Stimulated activated CD8-positive, alpha-beta memory T cell treated with anti-CD3 and anti-CD28 coated beads, Interleukin-7, amount 100 ng/mL, for 1 hour (primary cell): ENCODE results near the gene RAB5IF.
A peak's percentile ranks its signal among the peaks of the same experiment; 100 is the strongest.
"Not testable (repeated sequence)": the region's sequence is repeated elsewhere in the genome, so short reads cannot be mapped to it uniquely, and the experiment has no call there.

ENCODE experiments used
- DNase-seq, 2 donors: peaks; one replicate each; pipeline ENCODE4 v3.0.0-alpha.2; 2020; ENCODE audit warnings: low read depth in 2 of 2

RAB5IF gene

DNA sequence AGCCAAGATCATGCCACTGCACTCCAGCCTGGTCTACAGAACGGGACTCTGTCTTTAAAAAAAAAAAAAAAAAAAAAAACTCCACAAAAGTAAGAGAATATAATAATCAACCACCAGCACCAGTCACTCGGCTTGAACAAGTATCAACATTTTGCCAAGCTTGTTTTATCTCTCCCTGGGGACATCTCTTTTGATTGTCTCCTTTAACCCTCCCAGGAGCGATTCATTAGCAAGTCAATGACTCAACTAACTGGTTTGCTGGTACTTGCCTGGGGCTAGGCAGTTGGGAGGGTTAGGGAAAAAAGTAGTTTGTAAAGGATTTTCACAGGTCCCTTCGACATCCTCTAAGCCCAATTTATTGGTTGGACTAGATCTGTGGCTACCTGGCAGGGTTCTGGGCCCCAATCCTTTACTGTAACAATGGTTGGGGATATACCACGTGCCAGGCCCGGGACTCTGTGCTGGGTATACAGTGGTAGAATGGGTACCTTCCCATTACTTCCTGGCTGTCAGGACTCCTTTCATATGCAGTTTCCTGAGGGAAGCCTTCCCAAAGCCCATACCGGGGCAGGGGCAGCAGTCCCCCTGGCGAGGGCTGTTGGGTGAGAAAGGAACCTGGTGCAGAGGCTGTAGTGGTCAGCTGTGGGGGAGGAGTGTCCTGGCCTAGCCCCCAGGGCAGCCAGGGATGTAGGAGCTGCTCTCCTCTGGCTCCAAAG lies 20.0 kb upstream of the RAB5IF start:
- DNase-seq: no peak

DNA sequence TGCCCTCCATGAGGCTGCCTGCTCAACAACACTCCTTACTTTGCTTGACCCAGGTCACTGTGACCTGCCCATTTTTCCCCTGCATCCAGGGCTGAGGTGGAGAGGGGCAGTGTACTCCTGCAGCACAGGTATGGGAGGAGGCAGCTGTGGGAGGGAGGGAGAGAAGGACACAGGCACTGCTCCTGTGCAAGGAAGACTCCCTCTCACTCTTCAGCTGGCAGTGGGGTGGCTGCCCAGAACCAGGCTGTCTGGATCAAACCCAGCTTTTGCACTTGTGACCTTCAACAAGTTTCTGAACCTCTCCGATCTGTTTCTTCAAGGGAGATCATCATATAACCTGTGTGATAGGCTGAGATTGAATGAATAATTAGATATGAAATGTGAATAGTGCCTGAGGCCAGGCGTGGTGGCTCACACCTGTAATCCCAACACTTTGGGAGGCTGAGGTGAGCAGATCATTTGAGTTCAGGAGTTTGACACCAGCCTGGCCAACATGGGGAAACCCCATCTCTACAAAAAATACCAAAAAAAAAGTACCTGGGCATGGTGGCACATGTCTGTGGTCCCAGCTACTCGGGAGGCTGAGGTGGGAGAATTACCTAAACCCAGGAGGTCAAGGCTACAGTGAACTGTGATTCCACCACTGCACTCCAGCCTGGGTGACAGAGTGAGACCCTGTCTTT lies 18.1 kb upstream of the RAB5IF start:
- DNase-seq: no peak

DNA sequence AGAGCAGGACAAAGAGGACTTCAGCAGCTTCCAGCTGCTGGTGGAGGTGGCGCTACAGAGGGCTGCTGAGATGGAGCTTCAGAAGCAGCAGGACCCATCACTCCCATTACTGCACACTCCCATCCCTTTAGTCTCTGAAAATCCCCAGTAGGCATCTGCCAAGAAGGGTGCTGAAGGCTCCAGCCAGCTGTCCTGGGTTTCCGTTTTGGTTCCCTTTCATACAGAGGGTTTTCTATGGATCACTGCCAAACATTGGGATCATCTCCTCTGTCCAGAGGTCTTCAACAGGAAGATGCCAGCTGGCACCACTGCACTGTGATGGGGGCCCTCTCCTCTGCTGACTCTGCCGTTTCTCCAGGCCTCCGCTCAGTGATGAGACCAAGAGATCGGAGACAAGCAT lies 14.3 kb upstream of the RAB5IF start:
- DNase-seq: no peak

DNA sequence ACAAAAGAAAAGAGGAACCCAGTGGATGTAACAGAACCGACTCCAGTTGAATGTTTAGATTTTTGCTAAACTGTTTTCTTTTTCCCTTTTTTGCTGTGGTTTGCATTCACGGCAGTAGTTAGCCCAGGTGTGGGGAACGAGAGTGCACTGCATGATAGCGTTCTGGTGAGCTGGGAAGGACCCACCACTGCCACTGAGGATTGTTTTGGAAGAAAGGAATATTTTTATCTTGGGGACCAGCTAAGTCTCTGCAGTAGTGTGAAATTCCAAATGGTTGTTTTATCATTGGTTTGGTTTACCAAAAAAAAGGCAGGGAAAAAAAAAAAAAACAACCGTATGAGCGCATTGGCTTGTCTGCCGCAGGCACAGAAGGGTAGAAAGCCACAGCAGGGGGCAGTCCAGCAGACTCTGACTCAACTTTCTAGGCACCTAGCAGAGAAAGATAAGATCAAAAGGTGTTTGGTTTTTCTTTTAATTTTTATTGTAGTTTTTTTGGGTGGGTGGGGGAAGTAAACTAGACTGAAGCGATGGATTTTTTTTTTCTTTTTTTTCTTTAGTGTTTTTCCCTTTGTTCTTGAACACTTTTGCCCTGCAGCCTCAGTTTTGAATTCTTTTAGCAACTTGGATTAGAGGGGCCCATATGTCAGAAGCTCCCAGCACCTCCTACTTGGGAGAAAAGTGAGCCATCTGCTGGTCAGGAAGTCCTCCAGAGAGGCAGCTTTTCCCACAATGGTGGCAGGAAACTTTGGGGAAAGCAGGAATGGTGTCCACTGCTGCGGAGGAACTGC lies 13.5 kb upstream of the RAB5IF start:
- DNase-seq: no peak

DNA sequence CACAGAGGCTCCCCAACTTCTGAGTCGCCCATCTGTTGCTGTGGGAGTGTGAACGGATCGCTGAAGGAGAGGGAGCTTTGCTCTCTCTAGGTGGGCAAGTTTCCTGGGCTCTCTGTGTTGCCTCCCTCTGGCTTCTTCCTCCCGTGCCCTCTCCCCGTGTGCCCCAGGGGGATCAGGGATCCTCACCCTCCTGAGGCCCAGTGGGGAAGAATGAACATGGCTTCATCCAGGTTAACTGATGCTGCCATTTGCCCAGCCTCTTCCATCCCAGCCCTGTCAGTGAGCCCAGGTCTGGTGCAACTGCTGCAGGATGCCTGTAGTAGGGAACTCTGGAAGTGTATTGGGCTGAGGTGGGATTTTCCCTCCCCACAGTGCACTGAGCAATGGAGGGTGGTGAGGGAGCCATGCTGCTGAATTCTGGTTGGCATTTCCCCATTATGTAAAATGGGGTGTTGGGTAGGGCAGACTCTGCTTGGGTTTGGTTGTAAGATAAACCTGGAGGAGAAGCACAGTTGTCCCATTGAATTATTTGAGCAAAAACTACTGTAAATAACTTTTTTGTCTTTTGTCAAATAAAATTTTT lies 12.1 kb upstream of the RAB5IF start:
- DNase-seq: no peak

DNA sequence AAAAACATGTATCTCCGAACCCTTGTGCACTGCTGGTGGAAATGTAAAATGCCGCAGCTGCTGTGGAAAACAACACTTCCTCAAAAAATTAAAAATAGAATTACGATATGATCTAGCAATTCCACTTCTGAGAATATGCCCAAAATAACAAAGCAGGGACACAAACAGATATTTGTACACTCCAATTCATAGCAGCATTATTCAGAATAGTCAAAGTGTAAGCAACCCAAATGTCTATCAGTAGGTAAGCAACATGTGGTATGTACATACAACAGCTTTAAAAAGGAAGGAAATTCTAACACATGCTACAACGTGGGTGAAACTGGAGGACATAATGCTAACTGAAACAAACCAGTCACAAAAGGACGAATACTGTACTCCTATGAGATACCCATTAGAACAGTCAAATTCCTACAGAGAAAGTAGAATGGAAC lies 5.7 kb upstream of the RAB5IF start:
- DNase-seq: no peak

DNA sequence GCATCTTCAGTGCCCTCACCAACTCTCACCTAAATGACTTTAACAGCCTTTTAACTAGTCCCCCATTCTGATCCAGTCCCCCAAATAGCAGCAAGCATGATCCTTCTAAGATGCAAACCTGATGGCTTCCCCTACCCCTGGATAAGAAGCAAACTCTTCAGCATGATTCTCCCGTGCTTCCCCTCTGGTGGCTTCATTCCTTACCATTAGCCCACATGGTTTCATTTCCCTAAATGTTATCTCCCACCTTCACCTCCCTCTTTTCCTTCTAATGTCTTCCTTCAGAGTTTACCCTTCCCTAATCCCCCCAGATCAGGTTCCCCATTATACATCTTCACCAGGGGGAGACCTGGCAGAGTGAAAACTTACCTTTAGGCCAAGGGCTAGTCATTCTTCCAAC lies 4.0 kb upstream of the RAB5IF start:
- DNase-seq: no peak

DNA sequence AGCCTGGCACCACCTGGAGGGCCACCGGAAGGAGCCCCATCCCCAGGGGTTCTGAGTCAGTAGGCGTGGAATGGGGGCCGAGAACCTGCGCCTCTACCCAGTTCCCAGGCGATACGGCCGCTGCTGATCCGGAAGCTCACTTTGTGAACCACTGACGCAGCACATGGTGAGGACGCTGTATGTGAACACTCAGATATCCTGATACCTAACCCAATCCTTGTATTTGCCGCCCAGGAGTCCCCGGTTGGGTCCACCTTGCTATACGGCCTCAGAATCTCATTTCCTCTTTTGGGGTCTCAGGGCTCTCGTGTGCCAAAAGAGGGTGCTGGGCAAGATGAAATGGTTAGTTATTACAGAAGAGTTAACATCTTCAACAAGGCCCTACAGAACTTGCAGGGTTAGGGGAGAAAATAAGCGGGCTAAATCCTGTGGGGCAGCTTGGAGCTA lies 604 bp upstream of the RAB5IF start:
- DNase-seq: peak in 1 of 2 donors; percentile 31

DNA sequence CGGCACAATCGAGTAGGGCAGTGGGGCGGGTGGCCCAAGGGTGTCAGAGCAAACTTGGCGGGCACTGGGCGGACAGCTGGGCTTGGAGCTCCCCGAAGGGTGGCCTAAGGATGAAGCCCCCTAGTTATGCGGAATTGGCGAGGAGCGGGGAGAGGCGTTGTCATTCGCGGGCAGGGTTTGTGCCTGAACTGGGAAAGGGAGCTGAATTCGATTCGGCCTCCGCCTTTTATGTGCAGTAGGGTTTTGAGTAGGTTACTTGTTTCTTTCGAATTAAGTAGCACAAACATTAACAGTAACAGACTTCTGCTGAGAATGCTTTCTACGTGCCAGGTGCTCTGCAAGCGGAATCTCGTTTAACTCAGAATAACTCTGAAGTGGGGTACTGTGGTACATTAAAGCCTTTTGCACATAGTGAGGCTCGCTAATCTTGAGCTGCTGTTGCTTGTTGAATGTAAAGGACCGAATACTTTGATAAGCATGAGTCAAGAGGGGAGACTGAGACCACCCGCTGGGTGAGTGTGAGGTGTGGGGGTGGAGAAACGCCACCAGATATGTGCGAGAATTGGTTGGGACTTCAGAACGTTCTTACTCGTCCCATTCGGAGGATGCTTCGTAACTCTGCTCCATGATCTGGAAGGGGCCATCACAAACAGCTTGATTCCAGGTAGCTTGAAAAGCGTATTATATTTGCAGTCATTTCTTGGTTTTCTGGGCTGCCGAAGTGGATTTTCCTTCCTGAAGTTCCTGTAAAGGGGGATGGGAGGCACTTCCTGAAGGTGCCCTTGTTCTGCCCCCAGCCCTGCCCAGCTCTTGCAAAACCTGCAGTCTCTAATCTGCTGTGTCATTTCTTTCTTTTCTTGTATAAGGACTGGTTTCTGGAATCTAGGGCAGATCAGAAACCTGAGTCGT lies 833 bp downstream of the RAB5IF start:
- DNase-seq: no peak

DNA sequence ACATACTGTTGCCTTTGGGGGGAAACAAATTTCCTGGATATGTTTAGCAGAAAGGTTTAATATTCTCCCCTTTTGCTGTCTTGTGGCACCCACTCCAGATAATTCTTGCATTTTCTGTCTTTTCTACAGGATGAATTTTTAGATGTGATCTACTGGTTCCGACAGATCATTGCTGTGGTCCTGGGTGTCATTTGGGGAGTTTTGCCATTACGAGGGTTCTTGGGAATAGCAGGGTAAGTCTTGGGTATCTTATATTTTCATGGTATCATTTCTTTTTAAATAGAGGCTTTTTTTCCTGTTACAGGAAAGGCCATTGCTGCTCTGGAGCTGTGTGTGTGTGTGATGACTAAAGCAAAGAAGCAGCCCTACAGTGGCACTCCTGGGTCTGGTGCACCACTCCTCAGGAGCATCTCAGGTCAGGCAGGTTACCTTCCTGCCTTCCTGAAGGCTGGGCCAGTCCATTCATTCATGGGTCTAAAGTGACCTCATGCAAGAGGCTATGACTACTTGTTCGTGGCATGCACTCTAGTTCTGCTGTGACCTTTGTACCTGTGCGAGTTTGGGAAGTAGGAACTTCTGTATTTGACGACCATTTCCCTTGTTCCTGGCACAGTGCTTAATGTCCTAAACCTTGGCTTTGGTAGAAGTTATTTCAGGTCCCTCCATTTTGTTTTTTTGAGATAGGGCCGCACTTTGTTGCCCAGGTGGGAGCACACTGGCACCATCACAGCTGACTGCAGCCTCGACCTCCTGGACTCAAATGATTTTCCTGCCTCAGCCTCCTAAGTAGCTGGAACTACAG lies 2.2 kb downstream of the RAB5IF start:
- DNase-seq: no peak

DNA sequence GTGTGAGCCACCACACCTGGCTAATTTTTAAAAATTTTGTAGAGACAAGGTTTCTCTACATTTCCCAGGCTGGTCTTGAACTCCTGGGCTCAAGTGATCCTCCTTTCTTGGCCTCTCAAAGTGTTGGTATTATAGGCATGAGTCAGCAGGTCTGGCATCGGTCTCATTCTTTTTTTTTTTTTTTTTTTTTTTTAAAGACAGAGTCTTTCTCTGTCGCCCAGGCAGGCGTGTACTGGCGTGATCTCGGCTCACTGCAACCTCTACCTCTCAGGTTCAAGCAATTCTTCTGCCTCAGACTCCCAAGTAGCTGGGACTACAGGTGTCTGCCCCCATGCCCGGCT lies 2.8 kb downstream of the RAB5IF start:
- not testable (repeated sequence) for DNase-seq

DNA sequence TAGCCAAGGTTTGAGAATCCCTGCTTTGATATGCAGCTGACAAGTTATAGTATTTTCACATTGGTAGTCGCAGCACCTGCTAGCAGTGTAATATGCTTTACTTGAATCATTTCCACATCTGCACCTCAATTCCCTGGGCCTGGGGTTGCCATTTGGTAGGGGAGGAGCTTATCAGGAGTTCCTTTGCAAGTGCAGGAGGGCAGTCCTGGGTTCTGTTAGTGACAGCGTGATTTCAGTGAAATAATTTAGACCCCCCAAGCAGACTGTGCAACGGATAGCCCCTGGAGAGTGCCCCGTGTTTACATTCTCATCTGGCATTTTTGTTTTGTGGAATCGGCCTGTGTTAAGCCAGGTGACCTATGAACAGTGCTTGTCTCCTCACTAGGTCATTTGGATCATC lies 6.0 kb downstream of the RAB5IF start:
- DNase-seq: no peak

DNA sequence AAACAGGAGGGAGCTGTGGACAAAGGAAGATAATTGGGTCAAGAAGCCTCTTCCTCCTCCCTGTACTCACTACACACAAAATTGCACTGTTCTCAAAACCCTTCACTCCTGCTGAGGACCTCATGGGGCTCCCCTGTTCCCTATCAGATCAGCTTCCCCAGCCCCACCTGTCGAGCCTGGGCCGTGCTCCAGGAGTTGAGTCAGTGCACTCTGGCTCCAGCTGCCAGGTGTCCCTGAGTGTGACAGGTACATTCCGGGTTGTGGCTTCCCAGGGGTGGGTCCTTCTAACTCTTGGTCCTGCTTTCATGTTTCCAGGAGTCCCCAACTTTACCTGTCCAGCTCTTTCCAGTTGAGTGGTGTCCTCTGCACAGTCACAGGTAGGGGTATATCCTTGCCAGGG lies 8.4 kb downstream of the RAB5IF start:
- DNase-seq: no peak

DNA sequence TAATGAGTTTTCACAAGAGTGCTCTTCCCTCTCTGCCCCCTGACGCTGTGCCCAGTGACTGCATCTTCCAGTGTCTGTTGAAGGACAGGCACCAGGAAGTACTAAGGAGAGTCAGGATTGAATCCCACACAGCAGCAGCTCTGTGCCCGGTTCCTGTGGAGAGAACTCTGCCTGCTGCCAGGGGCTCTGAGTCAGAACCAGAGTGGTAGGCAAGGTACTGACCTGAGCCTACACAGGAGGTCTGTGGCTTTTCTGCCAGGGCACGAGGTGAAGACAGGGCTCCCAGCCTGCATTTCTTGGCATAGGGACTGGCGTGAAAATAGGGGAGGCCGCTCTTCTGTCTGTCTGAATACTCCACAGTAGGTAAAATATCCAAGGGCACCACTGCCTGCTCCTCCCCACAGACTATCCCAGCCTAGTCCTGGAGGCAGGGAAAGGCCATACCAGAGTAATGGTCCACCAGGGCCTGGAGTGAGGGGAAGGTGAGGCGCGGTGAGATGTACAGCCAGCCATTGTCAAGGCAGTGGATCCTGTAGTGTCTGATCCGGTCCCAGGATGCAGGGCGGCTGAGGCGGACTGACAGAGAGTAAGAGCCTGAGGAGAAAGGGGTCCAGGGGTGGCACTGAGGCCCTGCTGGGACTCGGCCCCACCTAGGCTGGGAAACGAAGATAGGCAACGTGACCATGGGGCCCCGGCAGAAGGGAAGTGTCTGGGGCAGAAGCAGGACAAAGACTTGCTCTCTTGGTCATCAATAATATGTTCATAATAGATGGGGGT lies 9.4 kb downstream of the RAB5IF start:
- DNase-seq: no peak

DNA sequence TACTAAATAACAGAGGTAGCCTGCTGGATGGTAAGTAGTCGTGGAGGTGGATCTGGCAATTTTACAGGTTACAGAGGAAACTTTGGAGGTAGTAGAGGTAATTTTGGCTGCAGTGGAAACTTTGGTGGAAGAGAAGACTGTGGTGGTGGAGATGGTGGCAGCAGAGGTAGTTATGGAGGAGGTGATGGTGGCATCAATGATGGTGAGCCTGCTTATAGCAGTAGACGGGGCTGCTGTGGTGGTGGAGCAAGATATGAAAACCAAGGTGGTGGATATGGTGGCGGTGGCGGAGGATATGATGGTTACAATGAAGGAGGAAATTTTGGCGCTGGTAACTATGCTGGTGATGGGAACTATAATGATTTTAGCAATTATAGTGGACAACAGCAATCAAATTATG lies 15.3 kb downstream of the RAB5IF start:
- no peak for DNase-seq

DNA sequence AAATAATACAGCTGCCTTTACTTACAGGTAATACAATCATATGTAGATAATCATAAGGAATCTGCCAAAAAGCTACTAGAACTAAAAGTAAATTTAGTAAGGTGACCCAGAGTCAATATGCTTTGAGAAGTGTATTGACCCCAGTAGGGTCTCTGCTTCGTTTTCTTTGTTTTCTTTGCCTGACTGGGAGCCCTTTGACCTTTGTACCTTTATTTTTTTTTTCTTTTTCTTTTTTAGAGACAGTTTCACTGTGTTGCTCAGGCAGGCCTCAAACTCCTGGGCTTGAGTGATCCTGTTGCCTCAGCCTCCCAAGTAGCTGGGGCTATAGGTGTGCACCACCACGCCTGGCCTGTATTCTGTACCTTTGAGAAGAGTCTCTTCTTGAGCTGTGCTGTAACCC lies 17.9 kb downstream of the RAB5IF start:
- DNase-seq: no peak

DNA sequence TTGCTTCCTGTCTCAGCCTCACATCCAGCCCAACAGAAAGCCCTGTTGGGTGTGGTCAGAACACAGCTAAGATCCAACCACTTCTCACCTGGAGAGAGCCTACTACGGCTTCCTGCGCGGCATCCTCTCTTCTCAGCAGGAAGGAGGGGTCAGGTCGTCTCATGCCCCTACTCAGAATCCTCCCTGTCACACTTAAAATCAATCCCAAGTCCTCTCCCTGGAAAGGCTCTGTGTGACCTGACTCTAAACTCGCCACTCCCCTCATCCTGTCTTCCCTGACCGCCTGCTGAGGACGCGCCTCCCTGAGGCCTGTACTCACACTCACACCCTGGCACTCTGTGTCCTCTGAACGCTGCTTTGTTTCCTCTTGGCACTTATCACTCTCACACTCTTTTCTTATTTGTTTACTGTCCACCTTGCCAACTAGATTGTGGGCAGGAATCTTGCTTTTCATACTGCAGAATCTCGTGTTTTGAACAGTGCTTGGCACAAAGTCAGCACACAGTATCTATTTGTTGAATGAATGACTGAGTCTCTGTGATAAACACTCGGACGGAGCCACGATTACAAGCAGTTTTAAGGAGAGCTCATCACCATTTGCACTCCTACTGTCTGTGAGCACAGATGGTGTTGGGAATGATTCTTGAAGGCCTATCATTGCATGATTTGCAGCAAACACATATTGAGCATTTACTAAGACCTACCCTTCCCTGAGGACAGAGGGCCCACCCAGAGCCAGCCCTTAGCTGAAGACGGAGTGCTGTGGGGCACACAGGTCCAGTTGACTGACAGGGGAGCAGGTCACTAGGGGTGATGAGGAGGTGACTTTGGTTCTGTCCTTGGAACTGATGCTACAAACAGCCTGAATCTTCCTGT lies 18.7 kb downstream of the RAB5IF start:
- no peak for DNase-seq

DNA sequence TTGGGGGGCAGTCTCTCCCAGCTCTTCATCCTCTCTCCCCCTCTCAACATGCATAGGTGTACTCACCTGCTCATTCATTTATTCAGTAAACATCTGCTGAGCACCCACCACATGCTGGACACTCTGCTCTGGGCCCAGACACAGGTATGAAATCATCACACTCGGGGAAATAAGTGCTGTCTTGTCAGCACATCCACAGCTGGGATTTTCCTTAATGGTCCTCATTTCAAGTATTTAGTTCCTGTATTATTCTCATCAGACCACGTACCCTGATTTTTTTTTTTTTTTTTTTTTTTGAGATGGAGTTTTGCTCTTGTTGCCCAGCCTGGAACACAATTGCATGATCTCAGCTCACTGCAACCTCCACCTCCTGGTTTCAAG lies 19.4 kb downstream of the RAB5IF start:
- DNase-seq: no peak

DNA sequence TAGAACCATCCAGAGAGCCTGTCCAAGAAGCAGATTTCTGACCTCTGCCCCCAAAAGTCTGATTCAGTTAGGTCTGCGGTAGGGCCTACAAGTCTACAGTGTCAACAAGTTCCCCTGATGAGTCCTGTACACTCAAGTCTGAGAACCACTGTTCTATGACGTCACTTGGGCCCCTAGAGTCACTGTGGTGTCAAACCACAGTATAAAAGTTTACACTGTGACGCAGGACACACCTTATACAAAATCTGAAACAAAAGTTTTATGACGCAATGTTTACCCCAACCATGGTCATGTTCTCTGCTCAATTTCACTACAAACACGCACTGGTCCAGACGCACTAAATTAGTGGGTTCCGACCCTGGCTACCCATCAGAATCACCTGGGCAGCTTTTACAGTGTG lies 22.5 kb downstream of the RAB5IF start:
- no peak for DNase-seq
